Mesenchymal stem cell (in vitro differentiated cells and primary cell): ENCODE data around the gene COL15A1.
A peak's percentile ranks its signal among the peaks of the same experiment; 100 is the strongest.

Experiments used
- DNase-seq: peaks from one replicate; pipeline ENCODE4 v3.0.0-alpha.2; 2013
- H2AFZ ChIP-seq: one replicate; pipeline ENCODE4 v1.6.1; 2013; ENCODE audit warnings: low read depth, mild to moderate bottlenecking, control low read depth, inconsistent platforms, low read length, moderate library complexity
- H2AK5ac ChIP-seq: 2 replicates; pipeline ENCODE4 v1.6.1; 2013; ENCODE audit warnings: low read length, moderate library complexity, mild to moderate bottlenecking, inconsistent platforms; ENCODE audit not compliant: severe bottlenecking
- H2BK120ac ChIP-seq: one replicate; pipeline ENCODE4 v1.6.1; 2013; ENCODE audit warnings: low read depth, mild to moderate bottlenecking, inconsistent platforms, low read length, moderate library complexity
- H2BK12ac ChIP-seq, 2 experiments: one replicate each; pipeline ENCODE4 v1.6.1; 2013; ENCODE audit warnings: inconsistent platforms in 2 of 2, low read length in 2 of 2, mild to moderate bottlenecking in 2 of 2, moderate library complexity in 2 of 2, control low read depth in 1 of 2
- H2BK15ac ChIP-seq: one replicate; pipeline ENCODE4 v1.6.1; 2013; ENCODE audit warnings: mild to moderate bottlenecking, low read depth, inconsistent platforms; ENCODE audit not compliant: poor library complexity, severe bottlenecking
- H2BK5ac ChIP-seq: 2 replicates; pipeline ENCODE4 v1.6.1; 2013; ENCODE audit warnings: low read depth, mild to moderate bottlenecking, low read length, control low read depth, inconsistent platforms; ENCODE audit not compliant: poor library complexity, severe bottlenecking
- H3K14ac ChIP-seq, 2 experiments: one replicate each; pipeline ENCODE4 v1.6.1; 2013; ENCODE audit warnings: inconsistent platforms in 2 of 2, low read length in 2 of 2, control low read depth in 1 of 2, mild to moderate bottlenecking in 1 of 2, moderate library complexity in 1 of 2
- H3K18ac ChIP-seq, 2 experiments: one replicate each; pipeline ENCODE4 v1.6.1; 2013; ENCODE audit warnings: inconsistent platforms in 2 of 2, low read length in 2 of 2, control low read depth in 1 of 2, low read depth in 1 of 2, mild to moderate bottlenecking in 1 of 2
- H3K23ac ChIP-seq, 2 experiments: one replicate each; pipeline ENCODE4 v1.6.1; 2013; ENCODE audit warnings: inconsistent platforms in 2 of 2, low read length in 2 of 2, mild to moderate bottlenecking in 2 of 2, moderate library complexity in 2 of 2, control low read depth in 1 of 2
- H3K27ac ChIP-seq: 2 replicates; pipeline ENCODE4 v1.5.1; 2013; ENCODE audit warnings: mild to moderate bottlenecking, moderate library complexity, low read length, control low read depth, inconsistent platforms; ENCODE audit not compliant: poor library complexity, severe bottlenecking
- H3K27me3 ChIP-seq, 2 experiments: 2 replicates each; pipeline versions ENCODE4 v1.6.1 to v1.7.0; 2013; ENCODE audit warnings: low read length in 2 of 2, mild to moderate bottlenecking in 2 of 2, moderate library complexity in 2 of 2, control low read depth in 1 of 2, inconsistent platforms in 1 of 2; ENCODE audit not compliant: control insufficient read depth in 1 of 2, insufficient read depth in 1 of 2
- H3K36me3 ChIP-seq, 2 experiments: 2 replicates each; pipeline versions ENCODE4 v1.6.1 to v1.7.0; 2013; ENCODE audit warnings: low read length in 2 of 2, control low read depth in 1 of 2, inconsistent platforms in 1 of 2, low read depth in 1 of 2, mild to moderate bottlenecking in 1 of 2; ENCODE audit not compliant: insufficient read depth in 2 of 2, control insufficient read depth in 1 of 2
- H3K4ac ChIP-seq, 2 experiments: one replicate each; pipeline ENCODE4 v1.6.1; 2013; ENCODE audit warnings: inconsistent platforms in 2 of 2, low read length in 2 of 2, mild to moderate bottlenecking in 2 of 2, moderate library complexity in 2 of 2, control low read depth in 1 of 2, low read depth in 1 of 2
- H3K4me1 ChIP-seq: 2 replicates; pipeline ENCODE4 v1.6.1; 2013; ENCODE audit warnings: low read depth, low read length, control low read depth; ENCODE audit not compliant: control insufficient read depth, insufficient read depth
- H3K4me2 ChIP-seq: 2 replicates; pipeline ENCODE4 v1.6.1; 2013; ENCODE audit warnings: low read length, mild to moderate bottlenecking, inconsistent platforms; ENCODE audit not compliant: poor library complexity, severe bottlenecking
- H3K4me3 ChIP-seq, 2 experiments: 2 replicates each; pipeline versions ENCODE4 v1.5.1 to v1.7.0; 2013; ENCODE audit warnings: low read length in 2 of 2, mild to moderate bottlenecking in 2 of 2, control low read depth in 1 of 2, low read depth in 1 of 2; ENCODE audit not compliant: insufficient read depth in 1 of 2
- H3K79me1 ChIP-seq: replicated peaks from 2 replicates; pipeline ENCODE4 v1.6.1; 2013; ENCODE audit warnings: mild to moderate bottlenecking, control low read depth, low read length, inconsistent platforms; ENCODE audit not compliant: poor library complexity, severe bottlenecking
- H3K9ac ChIP-seq: 2 replicates; pipeline ENCODE4 v1.7.0; 2013; ENCODE audit warnings: mild to moderate bottlenecking, low read length, moderate library complexity
- H3K9me3 ChIP-seq: 2 replicates; pipeline ENCODE4 v1.7.0; 2013; ENCODE audit warnings: mild to moderate bottlenecking, low read length; ENCODE audit not compliant: control insufficient read depth
- H4K8ac ChIP-seq: one replicate; pipeline ENCODE4 v1.6.1; 2013; ENCODE audit warnings: inconsistent platforms, mild to moderate bottlenecking, low read length, moderate library complexity
- H4K91ac ChIP-seq: one replicate; pipeline ENCODE4 v1.6.1; 2013; ENCODE audit warnings: mild to moderate bottlenecking, low read length, inconsistent platforms
- WGBS: methylation state at CpG from one replicate; pipeline ENCODE4 v1.1.7; 2013; ENCODE audit warnings: mixed read lengths; 5-methylcytosine and 5-hydroxymethylcytosine counted together

COL15A1 gene

GRCh38 chr9:99051851-99052250 is 108.1 kb downstream of the COL15A1 start:
- peak overlapping the region; percentile 4 for H2BK120ac ChIP-seq
- H2BK5ac ChIP-seq, result no peak overlapping the region
- H3K9me3 ChIP-seq, result no peaks in the 10 kb centered on the region
- peaks cover 0 to 16% of the 10 kb centered on the region in 2 experiments for H3K36me3 ChIP-seq
- H3K79me1 ChIP-seq, result no peaks in the 10 kb centered on the region
- peaks cover 8% of the 10 kb centered on the region for H3K4me1 ChIP-seq
- WGBS, result 49% methylated on average over 4 of the region's 4 CpGs
- H2AFZ ChIP-seq, result no peak overlapping the region
- H2AK5ac ChIP-seq, result no peak overlapping the region
- no peak overlapping the region for H3K14ac ChIP-seq
- H3K23ac ChIP-seq, result no peak overlapping the region
- H4K8ac ChIP-seq, result no peak overlapping the region
- H2BK15ac ChIP-seq, result no peak overlapping the region
- H4K91ac ChIP-seq, result no peak overlapping the region
- peak overlapping the region in 1 of 2 experiments; percentile 68 for H3K4ac ChIP-seq
- H3K9ac ChIP-seq, result no peak overlapping the region
- H3K4me2 ChIP-seq, result no peak overlapping the region
- peak overlapping the region; percentile 4 to 82 for H2BK12ac ChIP-seq
- peak overlapping the region in 1 of 2 experiments; percentile 3 for H3K18ac ChIP-seq
- no peak overlapping the region for H3K27ac ChIP-seq
- DNase-seq, result no peak
- no peaks in the 10 kb centered on the region for H3K27me3 ChIP-seq
- no peak overlapping the region for H3K4me3 ChIP-seq

DNA sequence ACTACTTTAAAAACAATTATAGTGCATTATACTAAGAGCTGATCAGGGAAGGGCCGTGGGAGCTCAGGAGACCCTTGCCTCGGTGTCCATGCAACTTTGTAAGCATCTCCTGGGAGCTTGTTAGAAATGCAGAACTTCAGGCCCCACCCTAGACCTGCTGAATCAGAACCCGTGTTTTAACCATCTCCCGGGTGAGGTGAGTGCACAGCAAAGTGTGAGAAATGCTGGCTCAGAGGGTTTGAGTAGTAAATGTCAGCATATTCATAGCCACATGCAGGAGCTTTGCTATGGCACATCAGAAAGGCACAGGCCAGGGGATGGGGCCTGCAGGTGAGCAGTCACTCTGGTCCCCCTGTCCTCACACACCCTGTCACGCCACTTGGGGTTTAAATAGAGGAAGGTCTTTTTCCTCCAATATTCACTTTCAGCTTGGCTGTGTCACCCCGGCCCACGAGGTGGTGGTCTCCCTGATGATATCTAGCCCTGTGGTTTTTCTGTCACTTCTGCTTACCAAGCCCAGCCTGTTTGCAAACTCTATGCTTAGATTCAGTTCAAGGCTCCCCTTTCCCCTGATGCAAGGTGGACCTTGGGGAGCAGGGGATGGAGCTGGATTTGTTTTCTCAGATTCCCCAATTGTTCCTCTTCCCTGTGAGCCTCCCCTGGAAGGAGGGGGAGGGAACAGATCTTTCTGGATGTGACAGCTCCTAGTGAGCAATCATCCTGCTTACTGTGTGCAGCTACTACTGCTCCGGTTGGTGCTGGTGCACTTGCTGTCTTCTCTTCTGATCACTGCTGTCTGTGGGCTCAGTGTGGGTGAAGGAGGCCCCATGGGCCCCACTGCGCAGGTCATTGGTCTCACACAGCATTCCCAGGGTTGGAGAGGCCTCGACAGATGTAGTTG is 109.4 kb downstream of the COL15A1 start:
- 86% methylated on average over 10 of the region's 10 CpGs for WGBS
- H3K4me1 ChIP-seq, result peaks cover 11% of the 10 kb centered on the region

GRCh38 chr9:99054581-99054980 is 110.9 kb downstream of the COL15A1 start:
- H2BK5ac ChIP-seq, result no peak overlapping the region
- no peak overlapping the region for H3K4me2 ChIP-seq
- no peak overlapping the region for H2AFZ ChIP-seq
- no peaks in the 10 kb centered on the region for H3K27me3 ChIP-seq
- H2BK12ac ChIP-seq, result no peak overlapping the region
- H4K8ac ChIP-seq, result no peak overlapping the region
- no peak overlapping the region for H3K9ac ChIP-seq
- H3K4ac ChIP-seq, result no peak overlapping the region
- no peaks in the 10 kb centered on the region for H3K9me3 ChIP-seq
- no peak overlapping the region for H3K14ac ChIP-seq
- no peak overlapping the region for H4K91ac ChIP-seq
- H2BK120ac ChIP-seq, result peak overlapping the region; percentile 2
- H2BK15ac ChIP-seq, result no peak overlapping the region
- H3K4me1 ChIP-seq, result peaks cover 17% of the 10 kb centered on the region
- H2AK5ac ChIP-seq, result no peak overlapping the region
- H3K18ac ChIP-seq, result no peak overlapping the region
- DNase-seq, result peak; percentile 60
- H3K27ac ChIP-seq, result no peak overlapping the region
- no peaks in the 10 kb centered on the region for H3K79me1 ChIP-seq
- H3K4me3 ChIP-seq, result no peak overlapping the region
- no peak overlapping the region for H3K23ac ChIP-seq
- 61% methylated on average over 2 of the region's 2 CpGs for WGBS
- peaks cover 0 to 16% of the 10 kb centered on the region in 2 experiments for H3K36me3 ChIP-seq

More for the DNA sequence above, 109.4 kb downstream of the COL15A1 start:
- no peak overlapping the region for H2BK120ac ChIP-seq
- H3K27me3 ChIP-seq, result no peaks in the 10 kb centered on the region
- no peak overlapping the region for H3K14ac ChIP-seq
- no peak overlapping the region for H3K9ac ChIP-seq
- peaks cover 0 to 16% of the 10 kb centered on the region in 2 experiments for H3K36me3 ChIP-seq
- no peak for DNase-seq
- H4K91ac ChIP-seq, result no peak overlapping the region
- no peak overlapping the region for H3K27ac ChIP-seq
- no peak overlapping the region for H4K8ac ChIP-seq
- peak overlapping the region in 1 of 2 experiments; percentile 37 for H3K4ac ChIP-seq
- peak overlapping the region; percentile 3 to 68 for H3K18ac ChIP-seq
- H3K4me3 ChIP-seq, result no peak overlapping the region
- no peaks in the 10 kb centered on the region for H3K9me3 ChIP-seq
- no peak overlapping the region for H2AFZ ChIP-seq
- no peak overlapping the region for H2BK15ac ChIP-seq
- H2BK5ac ChIP-seq, result no peak overlapping the region
- no peaks in the 10 kb centered on the region for H3K79me1 ChIP-seq
- H2AK5ac ChIP-seq, result peak overlapping the region; percentile 34
- H3K23ac ChIP-seq, result no peak overlapping the region
- H3K4me2 ChIP-seq, result no peak overlapping the region
- H2BK12ac ChIP-seq, result peak overlapping the region; percentile 75 to 87

DNA sequence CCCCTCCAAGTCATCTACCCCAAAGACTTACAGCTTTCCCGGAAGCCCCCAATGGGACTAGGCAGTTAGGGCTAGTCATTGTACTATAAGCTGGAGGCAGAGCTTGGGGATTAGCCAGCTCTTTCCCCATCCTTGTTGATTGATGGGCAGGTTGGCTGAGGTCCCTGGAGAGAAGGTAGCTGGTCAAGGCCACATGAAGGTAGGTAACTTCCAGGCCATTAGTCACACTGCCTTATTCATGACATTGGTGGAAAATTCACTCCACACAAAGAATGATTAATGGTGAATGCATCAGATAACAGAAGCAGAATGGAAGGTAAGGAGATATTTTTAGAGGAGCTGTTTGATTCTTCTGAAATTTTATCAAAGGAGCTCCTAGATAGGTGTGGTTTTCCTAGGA is 111.7 kb downstream of the COL15A1 start:
- Histone ChIP-seq H3K4ac (peak overlapping the region in 1 of 2 experiments; percentile 45), H2BK15ac (no peak overlapping the region), H4K91ac (peak overlapping the region; percentile 5), H3K14ac (no peak overlapping the region), H2BK120ac (no peak overlapping the region), H2BK12ac (peak overlapping the region; percentile 23 to 60), H3K27ac (no peak overlapping the region), H3K9me3 (no peaks in the 10 kb centered on the region), H2AK5ac (no peak overlapping the region), H3K27me3 (no peaks in the 10 kb centered on the region), H3K36me3 (peaks cover 0 to 16% of the 10 kb centered on the region in 2 experiments), H2BK5ac (no peak overlapping the region), H3K4me2 (no peak overlapping the region), H3K4me1 (peaks cover 14% of the 10 kb centered on the region), H3K79me1 (no peaks in the 10 kb centered on the region), H4K8ac (no peak overlapping the region), H3K18ac (peak overlapping the region; percentile 0 to 13), H2AFZ (no peak overlapping the region), H3K9ac (no peak overlapping the region), H3K23ac (no peak overlapping the region), H3K4me3 (no peak overlapping the region)
- WGBS, result 100% methylated on average over 1 of the region's 1 CpG
- no peak for DNase-seq
